Spinal cord (tissue), 10 donors: ENCODE measurements around the gene RPS6KA4. TPM values are rescaled to one million over a fixed set of nuclear protein-coding genes. Genes with fewer than 3 reads are reported as not detected.
"Not testable (repeated sequence)": the region's sequence is repeated elsewhere in the genome, so short reads cannot be mapped to it uniquely, and the experiment has no call there.

ENCODE experiments used
- DNase-seq, 6 donors: peaks; one replicate each; pipeline versions ENCODE4 v3.0.0 to v3.0.0-alpha.2; 2013 to 2015; ENCODE audit warnings: low spot score in 6 of 6, low read depth in 4 of 6
- H3K27ac ChIP-seq: one replicate; pipeline ENCODE4 v1.5.1; 2013; ENCODE audit warnings: low read depth, low read length, control low read depth
- H3K27me3 ChIP-seq: one replicate; pipeline ENCODE4 v1.6.1; 2013; ENCODE audit warnings: low read length; ENCODE audit not compliant: control insufficient read depth, insufficient read depth
- H3K36me3 ChIP-seq: one replicate; pipeline ENCODE4 v1.6.1; 2013; ENCODE audit warnings: low read length; ENCODE audit not compliant: control insufficient read depth, insufficient read depth
- H3K4me1 ChIP-seq: one replicate; pipeline ENCODE4 v1.6.1; 2013; ENCODE audit warnings: low read length; ENCODE audit not compliant: control insufficient read depth, insufficient read depth
- H3K4me3 ChIP-seq: one replicate; pipeline ENCODE4 v1.5.1; 2013; ENCODE audit warnings: low read depth, low read length, control low read depth
- H3K9me3 ChIP-seq: one replicate; pipeline ENCODE4 v1.6.1; 2013; ENCODE audit warnings: low read length; ENCODE audit not compliant: control insufficient read depth, insufficient read depth
- WGBS: methylation state at CpG from one replicate; pipeline ENCODE4 v1.1.5; 2013; ENCODE audit warnings: missing lambda C conversion rate; ENCODE audit not compliant: insufficient coverage; 5-methylcytosine and 5-hydroxymethylcytosine counted together
- long read RNA-seq, 4 donors: transcript quantifications; one replicate each; lab custom pipeline, GENCODE V29; 2026
- polyA plus RNA-seq, 2 donors: library from polyadenylated mRNA; unstranded; fragments of 120-200 nt; gene quantifications; one replicate each; pipeline ENCODE4 v1.2.1, GENCODE V29; 2013; ENCODE audit not compliant: insufficient read length in 2 of 2
- total RNA-seq, 2 donors: library from RNA; depleted of rRNA in 1 of 2; stranded (reverse); fragments of 120-200 nt in 1 of 2; fragments of >200 nt in 1 of 2; gene quantifications; one replicate each; pipeline versions ENCODE4 v1.2.3 to v1.2.4, GENCODE V29; 2013 to 2014
- donor health status: healthy.

Gene RPS6KA4
- total RNA-seq (10 to 100 TPM; 11.3 to 20.4 TPM), polyA plus RNA-seq (10 to 100 TPM; 20.7 to 27.2 TPM)
- long read RNA-seq, donor 1, partial matches to known transcripts: 0 of 2 reads
- long read RNA-seq, donor 1, other reads (novel, unspliced or antisense): 0 of 2 reads
- long read RNA-seq, donor 2, partial matches to known transcripts: 0 of 2 reads
- long read RNA-seq, donor 2, other reads (novel, unspliced or antisense): 0 of 2 reads
- long read RNA-seq, donor 3, partial matches to known transcripts: 0 of 3 reads
- long read RNA-seq, donor 3, other reads (novel, unspliced or antisense): 0 of 3 reads
- long read RNA-seq, donor 4, partial matches to known transcripts: 6 of 7 reads
- long read RNA-seq, donor 4, other reads (novel, unspliced or antisense): 0 of 7 reads

DNA sequence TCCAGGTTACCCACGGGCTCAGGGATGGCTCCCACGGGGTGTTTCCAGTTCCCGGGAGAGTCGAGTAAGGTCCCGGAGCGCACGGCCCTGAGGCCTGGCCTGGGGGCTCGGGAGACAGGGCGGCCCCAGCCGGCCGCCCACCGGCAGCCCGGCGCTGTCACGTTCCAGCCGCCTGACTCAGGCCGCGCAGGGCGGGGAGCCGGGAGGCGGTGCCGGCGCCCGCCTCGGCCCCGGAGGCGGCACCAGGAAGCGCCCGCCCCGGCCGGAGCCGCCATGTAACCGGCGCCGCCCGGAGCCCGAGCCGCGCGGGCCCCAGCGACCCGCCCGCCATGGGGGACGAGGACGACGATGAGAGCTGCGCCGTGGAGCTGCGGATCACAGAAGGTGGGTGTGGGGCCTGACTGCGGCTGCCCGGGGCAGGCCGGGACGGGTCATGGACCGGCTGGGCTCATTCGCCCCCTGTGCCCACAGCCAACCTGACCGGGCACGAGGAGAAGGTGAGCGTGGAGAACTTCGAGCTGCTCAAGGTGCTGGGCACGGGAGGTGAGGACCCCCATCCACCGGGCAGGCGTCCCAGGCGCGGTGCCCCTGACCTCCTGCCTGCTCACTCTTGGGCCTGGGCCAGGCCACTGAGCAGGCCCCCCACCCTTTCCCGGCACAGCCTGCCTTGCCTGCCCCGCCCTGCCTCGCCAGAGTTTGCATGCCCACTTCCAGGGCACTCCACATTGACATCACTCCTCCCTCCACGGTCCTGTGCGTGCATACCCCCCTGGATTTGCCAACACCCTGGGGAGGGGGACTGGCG lies at the start of gene RPS6KA4:
TSS of gene RPS6KA4 (plus strand) at position 256 of the 805 bp plus-strand sequence. CDS start at position 330, 74 bp downstream.
- Histone ChIP-seq H3K9me3 (no peaks in the 10 kb centered on the region), H3K4me3 (peak within 1 kb of the TSS; percentile 84), H3K4me1 (peaks cover 49% of the 10 kb centered on the region), H3K27me3 (no peaks in the 10 kb centered on the region), H3K36me3 (peaks cover 37% of the 10 kb centered on the region), H3K27ac (peak within 1 kb of the TSS; percentile 73)
- under 1% methylated on average over 70 of the region's 70 CpGs for WGBS
- DNase-seq: peak in 2 of 6 donors; percentile 64 to 80

- no peak overlapping the region for H3K4me3 ChIP-seq
- H3K36me3 ChIP-seq: peaks cover 49% of the 10 kb centered on the region
- H3K27me3 ChIP-seq: no peaks in the 10 kb centered on the region
- DNase-seq: no peak
- H3K4me1 ChIP-seq: peaks cover 14% of the 10 kb centered on the region
- H3K9me3 ChIP-seq: no peaks in the 10 kb centered on the region
- no peak overlapping the region for H3K27ac ChIP-seq
- WGBS: 95% methylated on average over 10 of the region's 10 CpGs
These were observed 46.0 kb upstream of the RPS6KA4 start for GRCh38 chr11:64312947-64313346.

DNA sequence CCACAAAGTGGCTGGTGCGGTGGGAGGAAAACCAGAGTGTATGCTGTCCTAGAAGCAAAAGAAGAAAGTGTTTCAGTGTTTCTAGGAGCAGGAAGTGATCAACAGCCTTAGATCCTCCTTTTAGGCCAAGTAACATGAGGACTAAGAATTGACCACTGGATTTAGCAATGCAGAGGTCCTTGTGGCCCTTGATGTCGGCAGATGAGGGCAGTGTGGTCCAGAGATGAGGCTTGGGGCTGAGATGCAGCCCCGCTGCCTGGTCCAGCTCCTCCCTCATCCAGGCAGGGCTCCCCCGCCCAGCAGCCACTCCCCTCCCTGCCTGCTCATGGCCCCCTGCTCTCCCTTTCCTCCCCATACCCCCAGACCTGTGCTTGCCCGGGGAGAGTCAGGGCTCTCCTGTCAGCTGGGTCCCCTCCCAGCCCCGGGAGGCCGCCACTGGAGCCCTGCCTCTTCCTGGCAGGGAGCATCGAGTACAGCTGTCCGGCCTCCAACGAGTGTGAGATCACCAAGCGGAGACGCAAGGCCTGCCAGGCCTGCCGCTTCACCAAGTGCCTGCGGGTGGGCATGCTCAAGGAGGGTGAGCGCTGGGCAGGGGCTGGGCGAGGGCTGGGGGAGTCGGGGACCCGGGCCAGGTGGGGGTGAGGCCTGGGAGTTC lies 45.3 kb upstream of the RPS6KA4 start:
- DNase-seq: no peak
- Histone ChIP-seq H3K9me3 (no peaks in the 10 kb centered on the region), H3K27ac (no peak overlapping the region), H3K4me3 (no peak overlapping the region), H3K27me3 (no peaks in the 10 kb centered on the region), H3K36me3 (peaks cover 49% of the 10 kb centered on the region), H3K4me1 (peaks cover 14% of the 10 kb centered on the region)
- 79% methylated on average over 16 of the region's 18 CpGs for WGBS

- Histone ChIP-seq H3K4me1 (peaks cover 20% of the 10 kb centered on the region), H3K27ac (no peak overlapping the region), H3K27me3 (no peaks in the 10 kb centered on the region), H3K9me3 (no peaks in the 10 kb centered on the region), H3K4me3 (no peak overlapping the region), H3K36me3 (peaks cover 49% of the 10 kb centered on the region)
- no peak for DNase-seq
- 91% methylated on average over 15 of the region's 19 CpGs for WGBS
These were observed 44.7 kb upstream of the RPS6KA4 start for GRCh38 chr11:64314146-64314804.

GRCh38 chr11:64314805-64315561 lies 44.0 kb upstream of the RPS6KA4 start:
- H3K4me1 ChIP-seq: peaks cover 24% of the 10 kb centered on the region
- H3K27me3 ChIP-seq: no peaks in the 10 kb centered on the region
- 88% methylated on average over 24 of the region's 24 CpGs for WGBS
- no peak for DNase-seq
- no peaks in the 10 kb centered on the region for H3K9me3 ChIP-seq
- no peak overlapping the region for H3K27ac ChIP-seq
- no peak overlapping the region for H3K4me3 ChIP-seq
- peaks cover 52% of the 10 kb centered on the region for H3K36me3 ChIP-seq

DNA sequence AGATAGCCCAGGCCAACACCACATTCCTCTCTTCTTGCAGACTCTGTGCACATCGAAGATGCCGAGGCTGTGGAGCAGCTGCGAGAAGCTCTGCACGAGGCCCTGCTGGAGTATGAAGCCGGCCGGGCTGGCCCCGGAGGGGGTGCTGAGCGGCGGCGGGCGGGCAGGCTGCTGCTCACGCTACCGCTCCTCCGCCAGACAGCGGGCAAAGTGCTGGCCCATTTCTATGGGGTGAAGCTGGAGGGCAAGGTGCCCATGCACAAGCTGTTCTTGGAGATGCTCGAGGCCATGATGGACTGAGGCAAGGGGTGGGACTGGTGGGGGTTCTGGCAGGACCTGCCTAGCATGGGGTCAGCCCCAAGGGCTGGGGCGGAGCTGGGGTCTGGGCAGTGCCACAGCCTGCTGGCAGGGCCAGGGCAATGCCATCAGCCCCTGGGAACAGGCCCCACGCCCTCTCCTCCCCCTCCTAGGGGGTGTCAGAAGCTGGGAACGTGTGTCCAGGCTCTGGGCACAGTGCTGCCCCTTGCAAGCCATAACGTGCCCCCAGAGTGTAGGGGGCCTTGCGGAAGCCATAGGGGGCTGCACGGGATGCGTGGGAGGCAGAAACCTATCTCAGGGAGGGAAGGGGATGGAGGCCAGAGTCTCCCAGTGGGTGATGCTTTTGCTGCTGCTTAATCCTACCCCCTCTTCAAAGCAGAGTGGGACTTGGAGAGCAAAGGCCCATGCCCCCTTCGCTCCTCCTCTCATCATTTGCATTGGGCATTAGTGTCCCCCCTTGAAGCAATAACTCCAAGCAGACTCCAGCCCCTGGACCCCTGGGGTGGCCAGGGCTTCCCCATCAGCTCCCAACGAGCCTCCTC lies 43.1 kb upstream of the RPS6KA4 start:
- H3K27ac ChIP-seq, DNase-seq, H3K27me3 ChIP-seq, H3K4me3 ChIP-seq, H3K9me3 ChIP-seq: not testable (repeated sequence)
- 75% methylated on average over 21 of the region's 25 CpGs for WGBS
- Histone ChIP-seq H3K36me3 (peaks cover 57% of the 10 kb centered on the region), H3K4me1 (peaks cover 24% of the 10 kb centered on the region)

DNA sequence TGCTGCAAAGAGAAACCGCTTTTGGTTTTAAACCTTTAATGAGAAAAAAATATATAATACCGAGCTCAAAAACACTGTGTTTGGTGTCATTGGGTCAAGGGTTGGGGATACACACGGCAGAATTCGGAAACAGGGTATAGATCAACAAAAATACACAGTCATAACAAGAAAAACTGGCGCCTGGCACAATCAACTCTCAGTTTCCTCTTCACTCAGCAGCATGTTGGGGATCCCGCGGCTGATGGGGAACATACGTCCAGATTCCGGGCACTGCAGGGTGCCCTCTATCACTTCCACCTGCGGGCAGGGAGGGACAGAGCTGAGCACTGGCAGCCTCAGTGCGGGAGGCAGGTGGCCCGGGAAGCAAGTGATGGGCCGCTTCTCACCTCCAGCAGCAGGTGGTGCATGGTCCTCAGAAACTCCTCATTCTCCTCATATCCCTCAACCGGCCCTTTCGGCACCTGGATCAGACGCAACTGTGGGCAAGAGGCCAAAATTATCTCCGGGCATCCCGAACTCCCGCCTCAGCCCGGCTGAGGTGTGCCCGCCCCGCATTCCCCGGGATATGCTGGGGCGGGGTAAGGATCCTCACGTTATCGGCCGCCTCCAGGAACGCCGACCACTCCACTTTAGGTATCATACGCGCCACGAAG lies 42.2 kb upstream of the RPS6KA4 start:
- Histone ChIP-seq H3K27me3 (no peaks in the 10 kb centered on the region), H3K27ac (peak overlapping the region; percentile 100), H3K4me3 (peak overlapping the region; percentile 98), H3K36me3 (peaks cover 61% of the 10 kb centered on the region), H3K9me3 (no peaks in the 10 kb centered on the region), H3K4me1 (peaks cover 24% of the 10 kb centered on the region)
- no peak for DNase-seq
- WGBS: 0% methylated on average over 27 of the region's 32 CpGs
